HepG2 (cell line): ENCODE data around the gene DYSF. TPM values are rescaled to one million over a fixed set of nuclear protein-coding genes. Genes with fewer than 3 reads are reported as not detected.

Source experiments
- AKNA ChIP-seq: sonication (generic); formaldehyde crosslinking; IDR thresholded peaks from 2 replicates; pipeline ENCODE4 v1.4.0; 2020; ENCODE audit warnings: missing genetic modification reagents, borderline replicate concordance
- HDAC1 ChIP-seq: sonication (generic); formaldehyde crosslinking; IDR thresholded peaks from 2 replicates; pipeline ENCODE4 v1.5.1; 2020; ENCODE audit warnings: mild to moderate bottlenecking, missing genetic modification reagents
- HIVEP1 ChIP-seq: sonication (generic); formaldehyde crosslinking; IDR thresholded peaks from 2 replicates; pipeline ENCODE4 v1.4.0; 2020; ENCODE audit warnings: mild to moderate bottlenecking, missing genetic modification reagents
- HNRNPK ChIP-seq: fragments of 200-400 bp; formaldehyde crosslinking; IDR thresholded peaks from 2 replicates; pipeline ENCODE4 v1.6.1; 2018; ENCODE audit warnings: low read length, low read depth, moderate library complexity, mild to moderate bottlenecking; ENCODE audit not compliant: poor library complexity, severe bottlenecking
- IKZF4 ChIP-seq: sonication (generic); formaldehyde crosslinking; IDR thresholded peaks from 2 replicates; pipeline ENCODE4 v1.5.1; 2020; ENCODE audit warnings: borderline replicate concordance, mild to moderate bottlenecking, low read depth, missing genetic modification reagents; ENCODE audit errors: not compliant biosample characterization
- KDM2A ChIP-seq: sonication (generic); formaldehyde crosslinking; IDR thresholded peaks from 2 replicates; pipeline ENCODE4 v1.4.0; 2020; ENCODE audit warnings: low read depth, missing genetic modification reagents, borderline replicate concordance
- MATR3 ChIP-seq: sonication (generic); formaldehyde crosslinking; IDR thresholded peaks from 2 replicates; pipeline ENCODE4 v1.4.0; 2020; ENCODE audit warnings: missing genetic modification reagents
- PRPF4 ChIP-seq: fragments of 200-400 bp; formaldehyde crosslinking; IDR thresholded peaks from 2 replicates; pipeline ENCODE4 v1.6.1; 2016; ENCODE audit warnings: low read length, low read depth; ENCODE audit not compliant: poor library complexity, severe bottlenecking
- SATB2 ChIP-seq: sonication (generic); formaldehyde crosslinking; IDR thresholded peaks from 2 replicates; pipeline ENCODE4 v1.5.0; 2020; ENCODE audit warnings: missing genetic modification reagents
- SMC3 ChIP-seq: IDR thresholded peaks from 2 replicates; pipeline ENCODE4 v1.6.1; 2011; ENCODE audit warnings: low read length, improper control_type of control experiment
- SOX5 ChIP-seq: IDR thresholded peaks from 2 replicates; pipeline ENCODE4 v1.6.1; 2016; ENCODE audit warnings: borderline replicate concordance
- SRY ChIP-seq: sonication (generic); formaldehyde crosslinking; IDR thresholded peaks from 2 replicates; pipeline ENCODE4 v1.8.0; 2022; ENCODE audit warnings: mild to moderate bottlenecking, missing genetic modification reagents
- TBP ChIP-seq: sonication (generic); formaldehyde crosslinking; IDR thresholded peaks from 2 replicates; pipeline ENCODE4 v1.5.0; 2020; ENCODE audit warnings: missing genetic modification reagents
- TFAP4 ChIP-seq: sonication (generic); IDR thresholded peaks from 2 replicates; pipeline ENCODE4 v1.6.1; 2016; ENCODE audit warnings: low read depth, borderline replicate concordance
- ZFP91 ChIP-seq: sonication (generic); formaldehyde crosslinking; IDR thresholded peaks from 2 replicates; pipeline ENCODE4 v1.9.0; 2022; ENCODE audit warnings: missing genetic modification reagents, mild to moderate bottlenecking, borderline replicate concordance
- ZNF451 ChIP-seq: sonication (generic); formaldehyde crosslinking; IDR thresholded peaks from 2 replicates; pipeline ENCODE4 v1.5.0; 2020; ENCODE audit warnings: mild to moderate bottlenecking, missing genetic modification reagents
- ZNF777 ChIP-seq: sonication (generic); formaldehyde crosslinking; IDR thresholded peaks from 2 replicates; pipeline ENCODE4 v1.4.0; 2020; ENCODE audit warnings: missing genetic modification reagents
- polyA plus RNA-seq, 8 experiments: library from polyadenylated mRNA; depleted of rRNA in 3 of 8; stranded (reverse) in 7 of 8; unstranded in 1 of 8; fragments of >200 nt; fragmentation: Illumina TruSeq in 4 of 8; extraction: Trizol in 4 of 8; gene quantifications; 2 replicates each; pipeline versions ENCODE4 v1.2.1 to v1.2.3, GENCODE V29; 2011 to 2016; ENCODE audit warnings: low read depth in 4 of 8, missing spikeins in 1 of 8, mixed read lengths in 1 of 8; ENCODE audit not compliant: insufficient read depth in 1 of 8
- total RNA-seq, 5 experiments: library from RNA; depleted of rRNA; stranded (reverse); fragments of >200 nt; fragmentation: Illumina TruSeq; extraction: Trizol; gene quantifications; 2 replicates each; pipeline ENCODE4 v1.2.3, GENCODE V29; 2016; ENCODE audit warnings: low read depth in 1 of 5
- TF ChIP-seq, protein P1 (sequence below): IDR thresholded peaks from 2 replicates; pipeline ENCODE4 v1.6.1; 2016; ENCODE audit warnings: missing genetic modification reagents, missing compliant biosample characterization
- TF ChIP-seq, protein P2 (sequence below): sonication (generic); formaldehyde crosslinking; IDR thresholded peaks from 2 replicates; pipeline ENCODE4 v1.4.0; 2020; ENCODE audit warnings: missing genetic modification reagents; ENCODE audit errors: not compliant biosample characterization
- TF ChIP-seq, protein P3 (sequence below): sonication (generic); formaldehyde crosslinking; IDR thresholded peaks from 2 replicates; pipeline ENCODE4 v1.8.0; 2022; ENCODE audit warnings: mild to moderate bottlenecking, missing genetic modification reagents, moderate library complexity

The DYSF gene
- total and polyA plus RNA-seq, 2 of the 13 experiments (the other 11 are each of a cell fraction or from before 2014, with no cell fraction given), result 0.15 to 2.4 TPM

- TF ChIP-seq PRPF4 (no peak), TBP (no peak), IKZF4 (CRISPR knock-in tag) (no peak), TFAP4 (no peak), AKNA (CRISPR knock-in tag) (no peak), SRY (CRISPR knock-in tag) (no peak), SOX5 (CRISPR knock-in tag) (no peak), ZFP91 (peak; percentile 21; the same call in 1 of the 2 replicates), HNRNPK (no peak), HIVEP1 (peak; percentile 35; the same call in 1 of the 2 replicates), MATR3 (CRISPR knock-in tag) (no peak), HDAC1 (CRISPR knock-in tag) (no peak), SMC3 (peak; percentile 99), SATB2 (no peak), ZNF451 (CRISPR knock-in tag) (no peak), ZNF777 (CRISPR knock-in tag) (no peak), KDM2A (peak; percentile 59; the same call in 1 of the 2 replicates)
- TF ChIP-seq, protein P1, sequence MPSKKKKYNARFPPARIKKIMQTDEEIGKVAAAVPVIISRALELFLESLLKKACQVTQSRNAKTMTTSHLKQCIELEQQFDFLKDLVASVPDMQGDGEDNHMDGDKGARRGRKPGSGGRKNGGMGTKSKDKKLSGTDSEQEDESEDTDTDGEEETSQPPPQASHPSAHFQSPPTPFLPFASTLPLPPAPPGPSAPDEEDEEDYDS, result 0 out of 2 replicates have a peak, but pooled peaks have one; percentile 24
- TF ChIP-seq, protein P2, sequence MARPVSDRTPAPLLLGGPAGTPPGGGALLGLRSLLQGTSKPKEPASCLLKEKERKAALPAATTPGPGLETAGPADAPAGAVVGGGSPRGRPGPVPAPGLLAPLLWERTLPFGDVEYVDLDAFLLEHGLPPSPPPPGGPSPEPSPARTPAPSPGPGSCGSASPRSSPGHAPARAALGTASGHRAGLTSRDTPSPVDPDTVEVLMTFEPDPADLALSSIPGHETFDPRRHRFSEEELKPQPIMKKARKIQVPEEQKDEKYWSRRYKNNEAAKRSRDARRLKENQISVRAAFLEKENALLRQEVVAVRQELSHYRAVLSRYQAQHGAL (CRISPR knock-in tag), result no peak
- TF ChIP-seq, protein P3, sequence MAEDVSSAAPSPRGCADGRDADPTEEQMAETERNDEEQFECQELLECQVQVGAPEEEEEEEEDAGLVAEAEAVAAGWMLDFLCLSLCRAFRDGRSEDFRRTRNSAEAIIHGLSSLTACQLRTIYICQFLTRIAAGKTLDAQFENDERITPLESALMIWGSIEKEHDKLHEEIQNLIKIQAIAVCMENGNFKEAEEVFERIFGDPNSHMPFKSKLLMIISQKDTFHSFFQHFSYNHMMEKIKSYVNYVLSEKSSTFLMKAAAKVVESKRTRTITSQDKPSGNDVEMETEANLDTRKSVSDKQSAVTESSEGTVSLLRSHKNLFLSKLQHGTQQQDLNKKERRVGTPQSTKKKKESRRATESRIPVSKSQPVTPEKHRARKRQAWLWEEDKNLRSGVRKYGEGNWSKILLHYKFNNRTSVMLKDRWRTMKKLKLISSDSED (CRISPR knock-in tag), result no peak
Observed at GRCh38 chr2:71510196-71510807, 56.9 kb downstream of the DYSF start (continued).
